ENCODE results near the gene ITIH3.

ITIH3 gene

GRCh38 chr3:52793702-52794611, 639 bp upstream of the ITIH3 start:
- DNase-seq: no peak

GRCh38 chr3:52795298-52795900, 803 bp downstream of the ITIH3 start:
- no peak for DNase-seq

GRCh38 chr3:52796411-52796810, 1.8 kb downstream of the ITIH3 start:
- DNase-seq: no peak

- no peak for DNase-seq
These were observed 3.9 kb downstream of the ITIH3 start for GRCh38 chr3:52798376-52798977.

- DNase-seq: no peak
These were observed 4.4 kb downstream of the ITIH3 start for GRCh38 chr3:52798978-52799476.

GRCh38 chr3:52800079-52800478, 5.5 kb downstream of the ITIH3 start:
- DNase-seq: no peak

GRCh38 chr3:52801839-52802238, 7.2 kb downstream of the ITIH3 start:
- no peak for DNase-seq

- no peak for DNase-seq
These were observed 10.9 kb downstream of the ITIH3 start for GRCh38 chr3:52805270-52806039.

GRCh38 chr3:52809149-52809548, 14.6 kb downstream of the ITIH3 start:
- DNase-seq: no peak

- no peak for DNase-seq
These were observed 15.2 kb downstream of the ITIH3 start for GRCh38 chr3:52809662-52810377.

- DNase-seq: no peak
These were observed 16.3 kb downstream of the ITIH3 start for GRCh38 chr3:52810923-52811322.

- no peak for DNase-seq
These were observed 16.9 kb downstream of the ITIH3 start for GRCh38 chr3:52811452-52812011.

GRCh38 chr3:52813810-52814209, 19.2 kb downstream of the ITIH3 start:
- no peak for DNase-seq

GRCh38 chr3:52816199-52816598, 21.6 kb downstream of the ITIH3 start:
- DNase-seq: no peak

- DNase-seq: no peak
These were observed 22.1 kb downstream of the ITIH3 start for GRCh38 chr3:52816654-52817053.

GRCh38 chr3:52817221-52817620, 22.6 kb downstream of the ITIH3 start:
- DNase-seq: no peak

GRCh38 chr3:52817860-52818259, 23.3 kb downstream of the ITIH3 start:
- no peak for DNase-seq

GRCh38 chr3:52819936-52820335, 25.3 kb downstream of the ITIH3 start:
- no peak for DNase-seq

GRCh38 chr3:52820736-52821135, 26.1 kb downstream of the ITIH3 start:
- DNase-seq: no peak

- DNase-seq: no peak
These were observed 27.8 kb downstream of the ITIH3 start for GRCh38 chr3:52822363-52822762.

- DNase-seq: no peak
These were observed 29.4 kb downstream of the ITIH3 start for GRCh38 chr3:52824037-52824436.

- no peak for DNase-seq
These were observed 32.8 kb downstream of the ITIH3 start for GRCh38 chr3:52827441-52827840.
